ENCODE data around the gene CC2D2B. TPM values are rescaled to one million over a fixed set of nuclear protein-coding genes. Genes with fewer than 3 reads are reported as not detected.

CC2D2B gene
- total and polyA plus RNA-seq, 2 of the 8 experiments (the other 6 are each of a cell fraction or from before 2014, with no cell fraction given): 0.09 to 0.71 TPM

DNA sequence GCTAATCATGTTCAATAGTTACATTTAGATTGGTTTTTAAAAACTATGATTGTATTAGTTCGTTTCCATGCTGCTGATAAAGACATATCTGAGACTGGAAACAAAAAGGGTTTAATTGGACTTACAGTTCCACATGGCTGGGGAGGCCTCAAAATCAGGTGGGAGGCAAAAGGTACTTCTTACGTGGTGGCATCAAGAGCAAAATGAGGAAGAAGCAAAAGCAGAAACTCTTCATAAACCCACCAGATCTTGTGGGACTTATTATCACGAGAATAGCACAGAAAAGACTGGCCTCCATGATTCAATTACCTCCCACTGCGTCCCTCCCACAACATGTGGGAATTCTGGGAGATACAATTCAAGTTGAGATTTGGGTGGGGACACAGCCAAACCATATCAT is 34.1 kb upstream of the CC2D2B start:
- no peak for FAIRE-seq
- CTCF ChIA-PET (ENCODE audit: partially characterized antibody): interaction anchor here (0.9 to 2.2 kb wide), 4 partner anchors 9 to 179 kb away, joined by 3 to 5 read pairs (median 4); no protein-coding TSS in a partner anchor

More for the DNA sequence above, 34.1 kb upstream of the CC2D2B start:
- H4K8ac ChIP-seq (ENCODE audit: extremely low read depth, insufficient read depth, low read length): no peak overlapping the region
- H4K5ac ChIP-seq (ENCODE audit: insufficient read length, low read depth, low read length): no peak overlapping the region
- H3K27me3 ChIP-seq (replicated peaks in 1 of 4; ENCODE audit: control insufficient read depth in 3 of 4, extremely low read depth in 1 of 4, insufficient read depth in 3 of 4, low read length in 3 of 4): no peaks in the 10 kb centered on the region
- H3K9me3 ChIP-seq (ENCODE audit: insufficient read depth in 2 of 2, low read depth in 1 of 2, low read length in 1 of 2): peaks cover 8 to 15% of the 10 kb centered on the region in 2 experiments
- H3K18ac ChIP-seq (ENCODE audit: extremely low read depth, low read length): no peak overlapping the region
- H3K79me2 ChIP-seq (ENCODE audit: control insufficient read depth in 1 of 2, insufficient read depth in 2 of 2, low read length in 2 of 2): no peaks in the 10 kb centered on the region
- no peaks in the 10 kb centered on the region for H3K4me1 ChIP-seq (replicated peaks in 1 of 4; ENCODE audit: control insufficient read depth in 3 of 4, insufficient read depth in 4 of 4, low read length in 3 of 4)
- H2BK12ac ChIP-seq (ENCODE audit: low read depth, low read length): no peak overlapping the region
- H3K4me3 ChIP-seq (ENCODE audit: extremely low read depth in 1 of 4, insufficient read depth in 2 of 4, low read depth in 3 of 4, low read length in 4 of 4): no peak overlapping the region
- DNase-seq (ENCODE audit: low read depth in 1 of 2, low spot score in 2 of 2): no peak
- H4K91ac ChIP-seq (replicated peaks; ENCODE audit: insufficient read length, low read length): no peak overlapping the region
- no peak overlapping the region for H2BK15ac ChIP-seq (ENCODE audit: low read length)
- peaks cover 0 to 28% (median 4%) of the 10 kb centered on the region in 4 experiments; a peak in 6 of 8 replicates for H3K36me3 ChIP-seq (ENCODE audit: control insufficient read depth in 2 of 4, insufficient read depth in 4 of 4, low read length in 3 of 4)
- H3K56ac ChIP-seq (replicated peaks; ENCODE audit: insufficient read length, low read depth, low read length): no peak overlapping the region
- no peak overlapping the region for H2AFZ ChIP-seq (ENCODE audit: low read length)
- no peaks in the 10 kb centered on the region for H3K79me1 ChIP-seq (ENCODE audit: low read depth, low read length)
- no peak overlapping the region for H3K4me2 ChIP-seq (ENCODE audit: insufficient read depth in 1 of 2, low read depth in 2 of 2, low read length in 2 of 2)
- H3K14ac ChIP-seq (ENCODE audit: insufficient read length): no peak overlapping the region
- POLR2A ChIA-PET (ENCODE audit: partially characterized antibody): interaction anchor here (1.0 kb wide), 1 partner anchor 182 kb away, joined by 3 read pairs; no protein-coding TSS in a partner anchor
- H2AK5ac ChIP-seq (ENCODE audit: low read depth, low read length): no peak overlapping the region
- H2BK20ac ChIP-seq (ENCODE audit: low read length): no peak overlapping the region
- H2BK120ac ChIP-seq (replicated peaks; ENCODE audit: low read depth, low read length): no peak overlapping the region
- WGBS, 2 experiments (ENCODE audit: extremely low coverage in 1 of 2, insufficient coverage in 1 of 2, insufficient read length in 1 of 2, insufficient replicate concordance in 2 of 2, low coverage in 1 of 2, low lambda C conversion rate in 2 of 2, missing lambda C conversion rate in 1 of 2): 88% methylated on average over 4 of the region's 4 CpGs; no CpG with 5 or more reads in 1 of the 2 experiments
- H3K23ac ChIP-seq (ENCODE audit: insufficient read length): no peak overlapping the region
- no peak overlapping the region for H3K4ac ChIP-seq (replicated peaks; ENCODE audit: insufficient read length, low read depth, low read length)
- H3K27ac ChIP-seq (ENCODE audit: low read depth, low read length): no peak overlapping the region
- no peaks in the 10 kb centered on the region for H4K20me1 ChIP-seq (replicated peaks in 1 of 2; ENCODE audit: control insufficient read depth in 1 of 2, insufficient read depth in 2 of 2, low read length in 2 of 2)
- no peak overlapping the region for H2BK5ac ChIP-seq (ENCODE audit: low read depth, low read length)
- H3K23me2 ChIP-seq (ENCODE audit: low read depth, low read length): no peaks in the 10 kb centered on the region
- H3K9ac ChIP-seq (replicated peaks in 1 of 4; ENCODE audit: extremely low read depth in 1 of 4, low read depth in 3 of 4, low read length in 3 of 4): no peak overlapping the region

Measured in H1 (cell line).